ENCODE measurements around the gene FAM98B.

DNA sequence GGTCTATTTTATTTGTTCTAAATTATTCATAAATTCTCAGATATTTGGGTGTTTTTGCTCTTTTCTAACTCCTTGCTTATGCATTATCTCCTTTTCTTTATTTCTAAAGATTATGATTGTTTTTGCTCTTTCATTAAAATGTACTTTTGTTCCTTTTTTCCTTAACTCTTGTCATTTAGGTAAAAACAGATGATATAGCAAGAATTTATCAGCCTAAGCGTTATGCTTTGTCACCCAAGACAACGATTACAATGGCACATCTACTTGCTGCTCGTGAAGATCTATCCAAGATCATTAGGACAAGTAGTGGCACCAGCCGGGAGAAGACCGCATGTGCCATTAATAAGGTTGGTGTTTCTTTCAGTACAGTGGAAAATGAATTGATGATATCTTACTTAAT, 27.2 kb downstream of the FAM98B start:
- TF ChIP-seq POLR2A (IDR thresholded peaks at IDR 0.05; ENCODE audit: low read depth, low read length) (no peak), EZH2 (IDR thresholded peaks at IDR 0.05; ENCODE audit: borderline replicate concordance, control insufficient read depth, low read depth, low read length) (no peak), SMAD1 (IDR thresholded peaks at IDR 0.05; ENCODE audit: low read depth, partially characterized antibody) (no peak), NRF1 (conservative IDR thresholded peaks at IDR 0.05; ENCODE audit: low read depth, low read length) (no peak), BHLHE40 (IDR thresholded peaks at IDR 0.05; ENCODE audit: borderline replicate concordance in 1 of 2, low read depth in 2 of 2, low read length in 1 of 2) (no peak), CEBPB (IDR thresholded peaks at IDR 0.05; ENCODE audit: borderline replicate concordance in 1 of 2, low read depth in 2 of 2, low read length in 2 of 2) (no peak), EP300 (IDR thresholded peaks at IDR 0.05; ENCODE audit: borderline replicate concordance in 1 of 2, control insufficient read depth in 1 of 2, low read depth in 2 of 2, low read length in 2 of 2) (no peak), ETV6 (conservative IDR thresholded peaks at IDR 0.05 in 1 of 2, IDR thresholded peaks at IDR 0.05 in 1 of 2; ENCODE audit: borderline replicate concordance in 1 of 2, low read depth in 1 of 2) (no peak), ZNF622 (IDR thresholded peaks at IDR 0.05) (no peak), POLR2AphosphoS5 (IDR thresholded peaks at IDR 0.05; ENCODE audit: low read length) (no peak), CBX3 (IDR thresholded peaks at IDR 0.05; ENCODE audit: borderline replicate concordance, low read depth) (no peak)
- TF ChIP-seq, protein P1, sequence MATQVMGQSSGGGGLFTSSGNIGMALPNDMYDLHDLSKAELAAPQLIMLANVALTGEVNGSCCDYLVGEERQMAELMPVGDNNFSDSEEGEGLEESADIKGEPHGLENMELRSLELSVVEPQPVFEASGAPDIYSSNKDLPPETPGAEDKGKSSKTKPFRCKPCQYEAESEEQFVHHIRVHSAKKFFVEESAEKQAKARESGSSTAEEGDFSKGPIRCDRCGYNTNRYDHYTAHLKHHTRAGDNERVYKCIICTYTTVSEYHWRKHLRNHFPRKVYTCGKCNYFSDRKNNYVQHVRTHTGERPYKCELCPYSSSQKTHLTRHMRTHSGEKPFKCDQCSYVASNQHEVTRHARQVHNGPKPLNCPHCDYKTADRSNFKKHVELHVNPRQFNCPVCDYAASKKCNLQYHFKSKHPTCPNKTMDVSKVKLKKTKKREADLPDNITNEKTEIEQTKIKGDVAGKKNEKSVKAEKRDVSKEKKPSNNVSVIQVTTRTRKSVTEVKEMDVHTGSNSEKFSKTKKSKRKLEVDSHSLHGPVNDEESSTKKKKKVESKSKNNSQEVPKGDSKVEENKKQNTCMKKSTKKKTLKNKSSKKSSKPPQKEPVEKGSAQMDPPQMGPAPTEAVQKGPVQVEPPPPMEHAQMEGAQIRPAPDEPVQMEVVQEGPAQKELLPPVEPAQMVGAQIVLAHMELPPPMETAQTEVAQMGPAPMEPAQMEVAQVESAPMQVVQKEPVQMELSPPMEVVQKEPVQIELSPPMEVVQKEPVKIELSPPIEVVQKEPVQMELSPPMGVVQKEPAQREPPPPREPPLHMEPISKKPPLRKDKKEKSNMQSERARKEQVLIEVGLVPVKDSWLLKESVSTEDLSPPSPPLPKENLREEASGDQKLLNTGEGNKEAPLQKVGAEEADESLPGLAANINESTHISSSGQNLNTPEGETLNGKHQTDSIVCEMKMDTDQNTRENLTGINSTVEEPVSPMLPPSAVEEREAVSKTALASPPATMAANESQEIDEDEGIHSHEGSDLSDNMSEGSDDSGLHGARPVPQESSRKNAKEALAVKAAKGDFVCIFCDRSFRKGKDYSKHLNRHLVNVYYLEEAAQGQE (IDR thresholded peaks at IDR 0.05; ENCODE audit: low read depth, low read length) = no peak
- TF ChIP-seq, protein P2, sequence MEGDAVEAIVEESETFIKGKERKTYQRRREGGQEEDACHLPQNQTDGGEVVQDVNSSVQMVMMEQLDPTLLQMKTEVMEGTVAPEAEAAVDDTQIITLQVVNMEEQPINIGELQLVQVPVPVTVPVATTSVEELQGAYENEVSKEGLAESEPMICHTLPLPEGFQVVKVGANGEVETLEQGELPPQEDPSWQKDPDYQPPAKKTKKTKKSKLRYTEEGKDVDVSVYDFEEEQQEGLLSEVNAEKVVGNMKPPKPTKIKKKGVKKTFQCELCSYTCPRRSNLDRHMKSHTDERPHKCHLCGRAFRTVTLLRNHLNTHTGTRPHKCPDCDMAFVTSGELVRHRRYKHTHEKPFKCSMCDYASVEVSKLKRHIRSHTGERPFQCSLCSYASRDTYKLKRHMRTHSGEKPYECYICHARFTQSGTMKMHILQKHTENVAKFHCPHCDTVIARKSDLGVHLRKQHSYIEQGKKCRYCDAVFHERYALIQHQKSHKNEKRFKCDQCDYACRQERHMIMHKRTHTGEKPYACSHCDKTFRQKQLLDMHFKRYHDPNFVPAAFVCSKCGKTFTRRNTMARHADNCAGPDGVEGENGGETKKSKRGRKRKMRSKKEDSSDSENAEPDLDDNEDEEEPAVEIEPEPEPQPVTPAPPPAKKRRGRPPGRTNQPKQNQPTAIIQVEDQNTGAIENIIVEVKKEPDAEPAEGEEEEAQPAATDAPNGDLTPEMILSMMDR (IDR thresholded peaks at IDR 0.05 in 2 of 3, conservative IDR thresholded peaks at IDR 0.05 in 1 of 3; ENCODE audit: control insufficient read depth in 2 of 3, extremely low read depth in 1 of 3, insufficient read depth in 1 of 3, low read depth in 3 of 3, low read length in 3 of 3) = no peak

Measured in GM12878 (cell line).